AG04449 (cell line): ENCODE measurements around the gene TSGA10.
A peak's percentile ranks its signal among the peaks of the same experiment; 100 is the strongest.

Experiments
- CTCF ChIA-PET: fragments of 350-600 bp; formaldehyde crosslinking; extraction: SDS; loops from one replicate; lab custom pipeline; 2021; ENCODE audit warnings: antibody characterized with exemption; lab: Yijun Ruan, JAX
- POLR2A ChIA-PET: fragments of 400-600, 350-600 bp; formaldehyde crosslinking; extraction: SDS; loops from one replicate; lab custom pipeline; 2020; ENCODE audit warnings: antibody characterized with exemption, inconsistent platforms; lab: Yijun Ruan, JAX
- DNase-seq: peaks from one replicate; pipeline ENCODE4 v3.0.0-alpha.2; 2010; ENCODE audit warnings: low read depth, low spot score
- H3K4me3 ChIP-seq: 2 replicates; pipeline ENCODE4 v1.5.1; 2011; ENCODE audit warnings: low read depth, mild to moderate bottlenecking, control low read depth, low read length
- TF ChIP-seq, protein P1 (sequence below): IDR thresholded peaks from one replicate; pipeline ENCODE4 v1.5.1; 2011; ENCODE audit warnings: mild to moderate bottlenecking, moderate library complexity, low read length, control low read depth, inconsistent platforms; ENCODE audit not compliant: insufficient read depth; ENCODE audit errors: missing control alignments

The TSGA10 gene

DNA sequence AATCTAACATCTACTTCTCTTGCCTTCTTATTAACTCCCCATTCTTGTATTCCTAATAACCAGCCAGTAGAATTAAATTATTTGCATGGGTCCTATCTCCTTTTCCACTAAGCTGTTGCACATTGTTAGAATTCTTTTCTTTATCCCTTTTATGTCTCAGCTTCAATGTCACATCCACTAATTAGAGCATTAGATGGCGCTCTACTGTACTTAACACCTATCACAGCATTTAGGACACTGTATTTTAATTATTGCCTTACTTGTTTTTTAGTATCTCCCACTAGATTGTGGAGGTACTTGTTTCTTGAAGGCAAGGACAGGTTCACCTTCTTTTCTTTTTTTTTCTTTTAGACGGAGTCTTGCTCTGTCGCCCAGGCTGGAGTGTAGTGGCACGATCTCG, 3.9 kb upstream of the TSGA10 start:
- CTCF ChIA-PET, result no interaction called here
- POLR2A ChIA-PET, result no interaction called here
- H3K4me3 ChIP-seq, result no peak overlapping the region
- TF ChIP-seq, protein P1, sequence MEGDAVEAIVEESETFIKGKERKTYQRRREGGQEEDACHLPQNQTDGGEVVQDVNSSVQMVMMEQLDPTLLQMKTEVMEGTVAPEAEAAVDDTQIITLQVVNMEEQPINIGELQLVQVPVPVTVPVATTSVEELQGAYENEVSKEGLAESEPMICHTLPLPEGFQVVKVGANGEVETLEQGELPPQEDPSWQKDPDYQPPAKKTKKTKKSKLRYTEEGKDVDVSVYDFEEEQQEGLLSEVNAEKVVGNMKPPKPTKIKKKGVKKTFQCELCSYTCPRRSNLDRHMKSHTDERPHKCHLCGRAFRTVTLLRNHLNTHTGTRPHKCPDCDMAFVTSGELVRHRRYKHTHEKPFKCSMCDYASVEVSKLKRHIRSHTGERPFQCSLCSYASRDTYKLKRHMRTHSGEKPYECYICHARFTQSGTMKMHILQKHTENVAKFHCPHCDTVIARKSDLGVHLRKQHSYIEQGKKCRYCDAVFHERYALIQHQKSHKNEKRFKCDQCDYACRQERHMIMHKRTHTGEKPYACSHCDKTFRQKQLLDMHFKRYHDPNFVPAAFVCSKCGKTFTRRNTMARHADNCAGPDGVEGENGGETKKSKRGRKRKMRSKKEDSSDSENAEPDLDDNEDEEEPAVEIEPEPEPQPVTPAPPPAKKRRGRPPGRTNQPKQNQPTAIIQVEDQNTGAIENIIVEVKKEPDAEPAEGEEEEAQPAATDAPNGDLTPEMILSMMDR, result no peak
- DNase-seq, result no peak

DNA sequence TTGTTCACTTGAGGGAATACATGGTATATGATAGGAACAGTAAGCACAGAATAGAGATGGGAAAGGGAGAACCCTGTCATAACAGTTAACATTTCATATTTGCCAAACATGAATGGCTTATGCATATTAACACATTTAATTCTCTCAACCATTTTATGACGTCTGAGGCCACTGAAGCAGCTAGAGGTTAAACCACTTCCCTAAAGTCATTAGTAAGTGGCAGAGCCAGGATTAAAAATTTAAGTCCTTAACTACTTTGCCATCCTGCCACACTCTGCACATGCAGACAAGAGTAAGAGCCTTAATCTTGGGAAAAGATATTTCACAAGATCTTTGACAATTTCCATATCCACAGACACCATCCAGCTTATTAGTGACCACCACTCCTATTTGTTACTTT, 2.1 kb upstream of the TSGA10 start:
- H3K4me3 ChIP-seq, result no peak overlapping the region
- TF ChIP-seq, protein P1, result no peak
- DNase-seq, result no peak
- ChIA-PET POLR2A (no interaction called here), CTCF (interaction anchor here (0.7 kb wide), 1 partner anchor 180 kb away, joined by 3 read pairs; the partner anchor contains the start of gene EIF5B)

DNA sequence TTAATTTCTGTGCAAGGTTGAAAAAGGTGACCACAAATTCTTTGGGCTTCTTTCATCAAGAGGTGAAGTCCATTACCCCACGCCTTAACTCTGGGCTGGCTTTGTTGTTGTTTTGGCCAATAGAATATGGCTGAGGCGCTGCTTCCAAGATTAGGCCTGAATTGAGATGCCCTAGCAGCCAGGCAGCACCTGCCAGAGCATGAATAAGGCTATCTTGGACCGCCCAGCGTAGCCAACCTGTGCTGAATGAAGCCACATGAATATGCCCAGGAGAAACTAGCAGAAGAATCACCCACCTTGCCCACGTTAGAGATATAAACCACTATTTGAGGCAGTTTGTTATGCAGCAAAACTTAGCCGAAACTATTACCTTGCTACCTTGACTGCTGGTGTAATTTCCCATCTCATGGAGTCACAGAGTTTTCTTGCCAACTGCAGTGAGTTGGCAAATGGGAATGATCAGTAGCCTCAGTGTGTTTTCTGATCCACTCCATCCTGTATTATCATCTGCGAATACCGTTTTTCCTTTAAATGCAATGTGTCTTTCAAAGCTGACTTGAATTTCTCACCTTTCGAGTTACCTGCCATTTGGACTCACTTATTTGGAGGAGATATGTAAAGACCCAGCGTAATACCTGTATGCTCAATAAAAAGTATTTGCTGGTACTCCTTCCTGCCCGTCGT, 679 bp downstream of the TSGA10 start:
- ChIA-PET POLR2A (interaction anchor here (1.3 kb wide), 1 partner anchor 13 kb away, joined by 3 read pairs; no protein-coding TSS in a partner anchor), CTCF (interaction anchor here (2.7 kb wide), 1 partner anchor 13 kb away, joined by 8 read pairs; the partner anchor contains the start of gene C2orf15)
- no peak for DNase-seq
- TF ChIP-seq, protein P1, result no peak
- H3K4me3 ChIP-seq, result peak overlapping the region; percentile 84

DNA sequence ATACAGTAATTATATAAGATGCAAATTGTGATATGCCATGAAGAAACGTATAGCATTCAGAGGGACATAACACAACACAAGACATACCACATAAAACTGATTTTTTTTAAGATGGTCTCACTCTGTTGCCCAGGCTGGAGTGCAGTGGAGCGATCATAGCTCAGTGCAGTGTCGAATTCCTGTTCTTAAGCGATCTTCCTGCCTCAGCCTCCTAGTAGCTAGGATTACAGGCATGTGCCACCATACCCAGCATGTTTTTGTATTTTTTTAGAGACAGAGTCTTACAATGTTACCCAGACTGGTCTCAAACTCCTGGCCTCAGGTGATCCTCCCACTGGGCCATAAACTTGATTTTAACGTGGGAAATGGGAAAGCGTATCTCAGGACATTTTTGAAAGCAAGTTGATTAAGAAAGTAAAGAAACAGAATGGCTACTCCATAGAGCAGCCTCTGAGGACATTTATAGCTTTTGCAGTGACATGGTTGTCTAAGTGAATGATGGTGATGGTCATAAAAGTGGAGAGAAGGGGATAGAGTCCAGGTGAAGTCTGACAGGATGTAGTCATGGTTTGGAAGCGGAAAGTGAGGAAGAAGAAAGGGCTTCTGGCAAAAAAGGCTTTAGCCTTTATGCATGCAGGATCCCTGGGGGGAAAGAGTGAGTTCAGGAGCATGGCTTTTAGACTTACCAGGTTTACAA, 2.4 kb downstream of the TSGA10 start:
- CTCF ChIA-PET, result interaction anchor here (2.7 kb wide), 1 partner anchor 11 kb away, joined by 8 read pairs; the partner anchor contains the start of gene C2orf15
- TF ChIP-seq, protein P1, result no peak
- no peak overlapping the region for H3K4me3 ChIP-seq
- POLR2A ChIA-PET, result no interaction called here
- DNase-seq, result no peak

DNA sequence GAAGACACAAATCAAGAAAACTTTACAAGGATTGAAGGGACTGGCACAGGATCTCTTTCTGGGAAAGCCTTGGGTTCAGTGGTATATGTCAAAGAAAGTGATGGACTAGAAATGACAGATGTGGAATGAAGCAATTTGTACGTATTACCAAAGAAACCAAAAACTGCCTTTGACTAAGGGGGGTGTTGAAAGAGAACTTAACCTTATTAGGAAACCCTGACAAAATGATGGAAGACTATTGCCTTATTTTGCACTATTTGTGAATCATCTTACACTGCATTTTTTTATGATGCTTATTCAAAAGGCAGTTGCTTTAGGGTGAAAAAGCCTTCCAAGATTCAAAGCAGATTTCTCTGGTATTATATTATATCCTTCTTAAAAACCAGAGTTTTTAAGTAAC, 4.0 kb downstream of the TSGA10 start:
- TF ChIP-seq, protein P1, result no peak
- CTCF ChIA-PET, result interaction anchor here (0.7 to 0.9 kb wide), 2 partner anchors 10 to 1097 kb away, joined by 3 to 4 read pairs; partner anchors contain the start of gene C2orf15
- H3K4me3 ChIP-seq, result no peak overlapping the region
- POLR2A ChIA-PET, result no interaction called here
- no peak for DNase-seq
